RWPE2 (cell line): ENCODE measurements around the gene CORO7.

Source experiments
- ATAC-seq: fragments of 200-7000 bp; cut with Tn5 transposase; 3 replicates; pipeline ENCODE4 v1.9.1; 2021; ENCODE audit warnings: low read depth
- DNase-seq: peaks from one replicate; pipeline ENCODE4 v3.0.0-alpha.2; 2020; ENCODE audit warnings: low spot score
- H3K27ac ChIP-seq: fragments of 450-650 bp; 2 replicates; pipeline ENCODE4 v1.5.1; 2017; ENCODE audit warnings: mild to moderate bottlenecking; ENCODE audit not compliant: poor library complexity, severe bottlenecking
- H3K27me3 ChIP-seq: fragments of 250-450 bp; sonication (Bioruptor Pico); 2 replicates; pipeline ENCODE4 v1.5.1; 2021; ENCODE audit warnings: mild to moderate bottlenecking, moderate library complexity; ENCODE audit not compliant: insufficient read depth, poor library complexity, severe bottlenecking
- H3K36me3 ChIP-seq: fragments of 250-450 bp; sonication (Bioruptor Pico); 2 replicates; pipeline ENCODE4 v1.5.1; 2020; ENCODE audit warnings: low read depth, mild to moderate bottlenecking, moderate library complexity
- H3K4me1 ChIP-seq: fragments of 250-450 bp; sonication (Bioruptor Pico); 2 replicates; pipeline ENCODE4 v1.5.1; 2021; ENCODE audit warnings: mild to moderate bottlenecking, moderate library complexity; ENCODE audit not compliant: insufficient read depth, poor library complexity, severe bottlenecking
- H3K4me3 ChIP-seq: fragments of 250-450 bp; sonication (Bioruptor Pico); 2 replicates; pipeline ENCODE4 v1.5.1; 2021; ENCODE audit warnings: mild to moderate bottlenecking, moderate library complexity; ENCODE audit not compliant: severe bottlenecking
- H3K9me3 ChIP-seq: fragments of 250-450 bp; sonication (Bioruptor Pico); 2 replicates; pipeline ENCODE4 v1.5.1; 2021; ENCODE audit warnings: mild to moderate bottlenecking, moderate library complexity; ENCODE audit not compliant: severe bottlenecking
- CTCF ChIP-seq: fragments of 450-650 bp; IDR thresholded peaks from one replicate; pipeline ENCODE4 v1.5.1; 2017; ENCODE audit warnings: mild to moderate bottlenecking, moderate library complexity; ENCODE audit not compliant: poor library complexity, severe bottlenecking

The CORO7 gene

GRCh38 chr16:4420505-4421105, 4.2 kb upstream of the CORO7 start:
- no peak for TF ChIP-seq CTCF
- H3K36me3 ChIP-seq: no peaks in the 10 kb centered on the region
- no peak overlapping the region for H3K4me3 ChIP-seq
- no peak for DNase-seq
- no peaks in the 10 kb centered on the region for H3K4me1 ChIP-seq
- H3K27me3 ChIP-seq: no peaks in the 10 kb centered on the region
- no peak for ATAC-seq
- H3K9me3 ChIP-seq: no peaks in the 10 kb centered on the region
- H3K27ac ChIP-seq: no peak overlapping the region

GRCh38 chr16:4419402-4419959, 3.1 kb upstream of the CORO7 start:
- Histone ChIP-seq H3K27ac (no peak overlapping the region), H3K4me3 (no peak overlapping the region), H3K9me3 (no peaks in the 10 kb centered on the region), H3K4me1 (peaks cover 5% of the 10 kb centered on the region), H3K36me3 (no peaks in the 10 kb centered on the region), H3K27me3 (no peaks in the 10 kb centered on the region)
- ATAC-seq: no peak
- DNase-seq: no peak
- TF ChIP-seq CTCF: no peak

GRCh38 chr16:4415538-4416199, 727 bp downstream of the CORO7 start:
- H3K4me1 ChIP-seq: peaks cover 8% of the 10 kb centered on the region
- peaks cover 8% of the 10 kb centered on the region; the same call in 1 of the 2 replicates for H3K36me3 ChIP-seq
- ATAC-seq: peak; percentile 27
- H3K4me3 ChIP-seq: peak overlapping the region; percentile 66
- no peaks in the 10 kb centered on the region for H3K9me3 ChIP-seq
- no peak for DNase-seq
- H3K27ac ChIP-seq: peak overlapping the region; percentile 56
- H3K27me3 ChIP-seq: no peaks in the 10 kb centered on the region
- no peak for TF ChIP-seq CTCF

GRCh38 chr16:4414187-4414917, 2.0 kb downstream of the CORO7 start:
- H3K36me3 ChIP-seq: peaks cover 11% of the 10 kb centered on the region; the same call in 1 of the 2 replicates
- peaks cover 10% of the 10 kb centered on the region for H3K4me1 ChIP-seq
- no peaks in the 10 kb centered on the region for H3K27me3 ChIP-seq
- H3K27ac ChIP-seq: no peak overlapping the region
- DNase-seq (no peak), ATAC-seq (no peak)
- TF ChIP-seq CTCF: no peak
- no peaks in the 10 kb centered on the region for H3K9me3 ChIP-seq
- H3K4me3 ChIP-seq: no peak overlapping the region
